ENCODE measurements around the gene URB1. TPM values are rescaled to one million over a fixed set of nuclear protein-coding genes. Genes with fewer than 3 reads are reported as not detected.

URB1 gene
- polyA plus RNA-seq, 1 of the 3 experiments (the other 2 are of a cell fraction): 9.9 TPM

- Histone ChIP-seq H2AFZ (ENCODE audit: low read depth) (no peak overlapping the region), H3K36me3 (replicated peaks in 1 of 2; ENCODE audit: control insufficient read depth in 1 of 2, insufficient read depth in 2 of 2, low read length in 1 of 2) (peaks cover 95 to 96% of the 10 kb centered on the region in 2 experiments), H3K4me1 (ENCODE audit: control insufficient read depth in 1 of 2, insufficient read depth in 2 of 2, low read depth in 1 of 2, low read length in 1 of 2) (peaks cover 0 to 7% of the 10 kb centered on the region in 2 experiments; a peak in 1 of 4 replicates), H3K9me2 (no peaks in the 10 kb centered on the region), H4K20me1 (ENCODE audit: insufficient read depth) (no peaks in the 10 kb centered on the region), H3K27ac (ENCODE audit: low read depth in 2 of 2, low read length in 1 of 2) (no peak overlapping the region), H3F3A (replicated peaks; ENCODE audit: insufficient read depth) (peaks cover 29% of the 10 kb centered on the region), H3K9me3 (no peaks in the 10 kb centered on the region), H3K4me3 (ENCODE audit: low read depth in 2 of 2, low read length in 1 of 2) (no peak overlapping the region), H3K79me2 (ENCODE audit: insufficient read depth) (peaks cover 20% of the 10 kb centered on the region; the same call in 1 of the 2 replicates), H3K27me3 (ENCODE audit: insufficient read depth) (no peaks in the 10 kb centered on the region), H3K9ac (no peak overlapping the region), H3K4me2 (no peak overlapping the region)
- DNase-seq: no peak
- CTCF ChIA-PET: interaction anchor here (1.0 to 1.1 kb wide), 2 partner anchors 10 to 11 kb away, joined by 3 read pairs; no protein-coding TSS in a partner anchor
- POLR2A ChIA-PET: no interaction called here
- TF ChIP-seq CTCF (IDR thresholded peaks at IDR 0.05): no peak
- TF ChIP-seq TAF1 (IDR thresholded peaks at IDR 0.05; ENCODE audit: borderline replicate concordance, low read depth, low read length): no peak
- no peak for TF ChIP-seq FOXJ3 (CRISPR knock-in tag; IDR thresholded peaks at IDR 0.05)
- no peak for TF ChIP-seq GATA2 (CRISPR knock-in tag; IDR thresholded peaks at IDR 0.05)
- no peak for TF ChIP-seq EZH2phosphoT487 (IDR thresholded peaks at IDR 0.05; ENCODE audit: borderline replicate concordance, low read depth)
- no peak for TF ChIP-seq TCF12 (IDR thresholded peaks at IDR 0.05)
- TF ChIP-seq JUND (IDR thresholded peaks at IDR 0.05): no peak
- TF ChIP-seq, protein P1, sequence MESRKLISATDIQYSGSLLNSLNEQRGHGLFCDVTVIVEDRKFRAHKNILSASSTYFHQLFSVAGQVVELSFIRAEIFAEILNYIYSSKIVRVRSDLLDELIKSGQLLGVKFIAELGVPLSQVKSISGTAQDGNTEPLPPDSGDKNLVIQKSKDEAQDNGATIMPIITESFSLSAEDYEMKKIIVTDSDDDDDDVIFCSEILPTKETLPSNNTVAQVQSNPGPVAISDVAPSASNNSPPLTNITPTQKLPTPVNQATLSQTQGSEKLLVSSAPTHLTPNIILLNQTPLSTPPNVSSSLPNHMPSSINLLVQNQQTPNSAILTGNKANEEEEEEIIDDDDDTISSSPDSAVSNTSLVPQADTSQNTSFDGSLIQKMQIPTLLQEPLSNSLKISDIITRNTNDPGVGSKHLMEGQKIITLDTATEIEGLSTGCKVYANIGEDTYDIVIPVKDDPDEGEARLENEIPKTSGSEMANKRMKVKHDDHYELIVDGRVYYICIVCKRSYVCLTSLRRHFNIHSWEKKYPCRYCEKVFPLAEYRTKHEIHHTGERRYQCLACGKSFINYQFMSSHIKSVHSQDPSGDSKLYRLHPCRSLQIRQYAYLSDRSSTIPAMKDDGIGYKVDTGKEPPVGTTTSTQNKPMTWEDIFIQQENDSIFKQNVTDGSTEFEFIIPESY (IDR thresholded peaks at IDR 0.05; ENCODE audit: borderline replicate concordance, low read depth): no peak
- no peak for TF ChIP-seq RCOR1 (IDR thresholded peaks at IDR 0.05; ENCODE audit: low read length)
- no peak for TF ChIP-seq SIN3A (IDR thresholded peaks at IDR 0.05; ENCODE audit: borderline replicate concordance, low read depth, low read length)
- no peak for TF ChIP-seq NFIC (IDR thresholded peaks at IDR 0.05; ENCODE audit: borderline replicate concordance)
- TF ChIP-seq, protein P2, sequence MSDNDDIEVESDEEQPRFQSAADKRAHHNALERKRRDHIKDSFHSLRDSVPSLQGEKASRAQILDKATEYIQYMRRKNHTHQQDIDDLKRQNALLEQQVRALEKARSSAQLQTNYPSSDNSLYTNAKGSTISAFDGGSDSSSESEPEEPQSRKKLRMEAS (IDR thresholded peaks at IDR 0.05; ENCODE audit: low read depth): no peak
- no peak for TF ChIP-seq REST (IDR thresholded peaks at IDR 0.05; ENCODE audit: low read depth, low read length)
- no peak for TF ChIP-seq CHD2 (IDR thresholded peaks at IDR 0.05; ENCODE audit: low read length, partially characterized antibody)
- TF ChIP-seq POLR2AphosphoS5 (IDR thresholded peaks at IDR 0.05; ENCODE audit: low read depth, low read length): no peak
- no peak for TF ChIP-seq EP300 (IDR thresholded peaks at IDR 0.05; ENCODE audit: borderline replicate concordance in 1 of 2, low read depth in 1 of 2, low read length in 1 of 2)
- WGBS (ENCODE audit: low lambda C conversion rate): 96% methylated on average over 8 of the region's 8 CpGs
Observed at GRCh38 chr21:32325706-32326105, 67.1 kb downstream of the URB1 start.
